HG02610 (cell line): Measurements from ENCODE around the gene CACUL1.

ENCODE experiments used
- ATAC-seq: cut with Tn5 transposase; IDR thresholded peaks from one replicate; pipeline ENCODE4 v1.9.1; 2021; ENCODE audit warnings: mild to moderate bottlenecking, moderate library complexity; ENCODE audit not compliant: unreplicated experiment

Gene CACUL1

GRCh38 chr10:118735294-118735693, 19.5 kb downstream of the CACUL1 start:
- ATAC-seq: no peak

- ATAC-seq: no peak
Measured at GRCh38 chr10:118734475-118734874, 20.3 kb downstream of the CACUL1 start.

GRCh38 chr10:118732245-118733165, 22.3 kb downstream of the CACUL1 start:
- peak; percentile 66 for ATAC-seq

DNA sequence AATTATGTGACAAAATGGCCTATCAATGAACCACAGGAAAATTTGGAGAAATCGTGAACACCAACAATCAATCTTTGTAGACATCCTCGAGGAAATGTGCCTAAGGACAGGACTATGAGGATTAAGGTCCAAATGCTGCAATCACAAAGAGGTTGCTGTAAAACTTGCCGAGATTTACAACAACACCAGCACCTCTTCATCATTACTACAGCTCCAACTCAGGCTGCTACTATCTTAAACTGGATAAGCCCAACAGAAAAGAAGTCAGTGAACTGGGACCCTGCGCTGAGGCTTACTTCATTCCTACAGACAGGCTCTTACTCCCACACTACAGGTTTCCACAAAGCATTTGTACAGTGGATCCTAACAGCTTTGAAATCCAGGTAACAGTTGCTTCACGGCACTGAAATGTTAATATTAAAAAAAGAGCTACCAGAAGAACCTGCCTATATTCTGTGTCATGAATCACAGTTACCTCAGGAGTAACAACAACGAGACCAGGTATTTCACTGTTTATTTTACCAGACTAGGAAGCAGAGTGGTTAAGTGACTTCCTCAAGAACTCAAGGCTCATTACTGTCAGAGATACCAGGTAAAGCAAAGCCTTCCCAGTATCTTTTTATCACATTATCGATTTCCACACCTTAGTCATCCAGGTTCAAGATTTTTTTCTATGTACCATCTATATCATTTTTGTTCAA, 23.9 kb downstream of the CACUL1 start:
- no peak for ATAC-seq

- peak; percentile 80 for ATAC-seq
Measured at GRCh38 chr10:118729641-118730258, 25.0 kb downstream of the CACUL1 start.

DNA sequence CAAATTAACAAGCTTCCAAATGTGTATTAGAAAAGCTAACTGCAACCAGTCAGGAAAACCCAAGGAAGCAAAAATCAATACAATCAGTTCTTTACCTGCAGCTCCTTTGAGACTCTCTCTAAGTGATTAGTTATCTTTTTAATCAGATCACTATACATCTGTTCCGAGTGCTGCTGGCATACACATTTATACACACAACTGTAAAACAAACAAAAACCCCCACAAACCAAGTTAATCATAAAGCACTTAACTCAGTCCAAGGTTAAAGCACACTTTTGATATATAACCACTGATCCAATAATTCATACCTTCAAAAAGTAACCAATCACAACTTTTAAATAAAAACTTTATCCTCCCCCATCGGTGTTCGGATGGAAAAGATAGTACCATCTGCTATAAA, 25.6 kb downstream of the CACUL1 start:
- no peak for ATAC-seq

DNA sequence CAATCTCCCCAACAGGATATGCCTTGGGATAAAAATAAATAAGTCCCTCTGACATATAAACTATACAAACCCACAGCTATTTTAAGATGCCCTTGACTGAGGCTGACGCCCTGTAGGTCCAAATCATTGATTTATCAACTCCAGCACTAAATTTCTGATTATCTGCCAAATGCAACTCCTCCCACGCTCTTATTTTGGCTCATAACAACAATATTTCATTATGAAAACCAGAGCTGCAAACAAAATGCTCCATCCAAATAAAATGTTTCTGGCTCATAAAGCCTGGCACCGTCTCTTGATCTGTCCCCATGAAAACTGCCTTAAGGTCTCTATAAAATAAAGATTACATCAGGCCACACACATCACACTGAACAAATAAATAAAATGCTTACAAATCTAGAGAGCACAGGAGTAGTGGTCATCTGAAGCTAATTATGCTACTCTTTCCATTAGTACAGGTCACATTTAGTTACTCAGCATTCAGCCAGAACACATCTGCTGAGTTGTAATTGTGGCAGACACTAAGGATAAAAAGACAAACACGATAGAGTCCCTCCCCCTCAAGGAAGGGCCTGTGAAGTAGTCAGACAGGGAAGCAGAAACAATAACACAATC, 28.8 kb downstream of the CACUL1 start:
- no peak for ATAC-seq

DNA sequence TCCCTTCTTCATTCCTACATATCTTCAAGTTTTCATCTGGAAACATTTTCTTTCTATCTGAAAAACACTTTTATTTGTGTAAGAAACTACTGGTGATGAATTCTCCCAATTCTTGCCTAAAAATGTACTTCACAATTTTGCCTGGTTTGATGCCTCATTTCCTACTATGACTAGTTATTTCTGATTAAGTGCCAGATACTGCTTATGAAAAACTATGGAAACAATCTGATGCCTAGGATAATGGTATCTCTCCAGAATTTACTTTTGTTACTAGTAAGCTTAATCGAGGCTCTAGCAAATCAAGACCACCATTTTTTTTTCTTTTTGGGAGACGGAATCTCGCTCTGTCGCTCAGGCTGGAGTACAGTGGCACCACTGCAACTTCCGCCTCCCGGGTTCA, 31.3 kb downstream of the CACUL1 start:
- ATAC-seq: no peak

GRCh38 chr10:118721539-118721876, 33.3 kb downstream of the CACUL1 start:
- no peak for ATAC-seq

- no peak for ATAC-seq
Measured at GRCh38 chr10:118720685-118721538, 33.9 kb downstream of the CACUL1 start.

- no peak for ATAC-seq
Measured at GRCh38 chr10:118714366-118714765, 40.4 kb downstream of the CACUL1 start.

GRCh38 chr10:118712930-118713634, 41.7 kb downstream of the CACUL1 start:
- no peak for ATAC-seq

DNA sequence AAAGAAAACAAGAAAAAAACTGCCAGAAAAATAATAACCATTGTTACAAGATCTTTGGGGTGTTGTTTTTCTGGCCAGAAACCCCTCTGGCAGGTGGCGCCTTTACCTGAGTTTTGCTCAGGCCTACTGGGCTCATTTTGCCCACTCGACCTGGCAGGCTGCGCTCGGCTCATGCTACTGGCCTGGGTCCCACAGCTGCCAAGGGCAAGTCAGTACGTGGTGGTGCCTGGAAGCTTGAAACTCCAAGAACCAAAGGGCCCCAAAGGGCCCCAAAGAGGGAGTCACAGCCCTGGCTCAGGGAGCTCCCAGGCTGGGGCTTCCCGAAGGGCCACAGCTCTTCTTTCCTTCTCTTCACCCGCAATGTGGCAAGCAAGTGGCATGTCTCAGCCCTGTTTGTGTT, 42.7 kb downstream of the CACUL1 start:
- no peak for ATAC-seq

GRCh38 chr10:118710487-118710886, 44.3 kb downstream of the CACUL1 start:
- no peak for ATAC-seq

DNA sequence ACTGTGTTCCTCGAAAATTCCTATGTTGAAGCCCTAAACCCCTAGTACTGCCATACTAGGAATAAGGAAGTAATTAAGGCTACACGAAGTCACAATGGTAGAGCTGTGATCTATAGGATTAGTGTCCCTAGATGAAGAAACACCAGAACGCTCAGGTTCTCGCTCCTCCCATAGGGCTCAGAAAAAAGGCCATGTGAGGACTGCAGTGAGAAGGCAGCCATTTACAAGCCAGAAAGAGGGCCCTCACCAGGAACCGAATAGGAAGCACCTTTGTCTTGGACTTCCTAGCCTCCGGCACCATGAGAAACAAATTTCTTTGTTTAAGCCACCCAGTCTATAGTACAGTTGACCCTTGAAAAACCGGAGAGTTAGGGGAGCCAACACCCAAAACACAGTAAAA, 46.2 kb downstream of the CACUL1 start:
- no peak for ATAC-seq

DNA sequence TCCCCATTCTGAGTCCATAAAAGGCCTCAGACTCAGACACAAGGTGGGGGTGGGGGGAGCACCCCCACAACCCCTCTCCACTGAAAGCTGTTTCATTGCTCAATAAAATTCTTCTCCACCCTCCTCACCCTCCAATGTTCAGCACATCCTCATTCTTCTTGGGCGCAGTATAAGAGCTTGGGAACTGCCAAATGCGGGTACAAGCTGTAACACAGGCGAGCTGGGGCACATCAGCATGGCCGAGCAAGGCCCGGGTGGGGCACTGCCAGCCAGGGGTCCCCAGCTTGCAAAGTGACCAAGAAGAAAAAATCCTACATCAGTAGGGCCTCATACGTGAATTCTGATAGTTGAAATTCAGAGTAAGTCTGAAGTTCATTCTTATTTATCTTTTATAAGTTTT, 50.1 kb downstream of the CACUL1 start:
- no peak for ATAC-seq

- no peak for ATAC-seq
Measured at GRCh38 chr10:118701529-118702323, 53.0 kb downstream of the CACUL1 start.

GRCh38 chr10:118698421-118698820, 56.3 kb downstream of the CACUL1 start:
- ATAC-seq: peak; percentile 96

GRCh38 chr10:118694848-118695247, 59.9 kb downstream of the CACUL1 start:
- no peak for ATAC-seq
